ENCODE measurements around the gene DHRS11.

DHRS11 gene

DNA sequence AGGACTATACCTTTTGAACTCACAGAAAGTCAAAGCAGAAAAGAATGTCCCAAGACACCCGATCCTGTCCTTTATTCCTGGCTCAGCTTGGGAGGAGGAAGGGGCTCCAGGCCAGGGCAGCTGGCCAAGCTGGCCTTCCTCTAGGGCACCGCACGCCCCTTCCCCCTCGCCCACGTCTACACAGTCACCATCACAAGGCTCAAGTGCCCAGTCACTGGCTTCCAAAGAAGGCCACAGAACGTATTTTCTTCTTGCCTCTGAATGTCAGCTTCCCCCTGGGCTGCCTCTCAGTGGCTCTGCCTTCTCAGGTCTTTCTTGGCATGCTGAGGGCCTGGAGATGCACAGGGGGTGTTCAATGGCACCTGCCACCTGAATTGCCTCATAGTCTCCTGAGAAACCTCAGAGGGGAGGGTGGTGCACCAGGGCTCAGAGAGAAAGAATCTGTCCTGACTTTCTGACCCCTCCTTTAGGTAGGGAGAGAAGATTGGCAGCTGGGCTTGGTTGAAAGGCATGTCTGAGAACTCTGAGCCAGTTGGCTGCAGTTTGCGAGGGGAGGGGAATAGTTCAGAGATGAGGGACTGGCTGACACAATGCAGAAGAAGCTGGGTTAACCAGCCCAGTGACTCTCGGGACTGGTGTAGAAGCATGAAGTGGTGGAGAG lies 2.1 kb downstream of the DHRS11 start:
- no peak for DNase-seq (ENCODE audit: low read depth, low spot score)
- 0 out of 2 replicates have a peak, but pooled peaks cover 7% of the 10 kb centered on the region for H3K36me3 ChIP-seq (ENCODE audit: control insufficient read depth, insufficient read depth, low read length)
- peaks cover 2% of the 10 kb centered on the region; the same call in 1 of the 2 replicates for H3K4me1 ChIP-seq (ENCODE audit: control insufficient read depth, insufficient read depth, low read length)
- no peak overlapping the region for H3K4me3 ChIP-seq (ENCODE audit: low read length)
- H3K9me3 ChIP-seq (ENCODE audit: control insufficient read depth, insufficient read depth, low read length) = no peaks in the 10 kb centered on the region
- no CpG with 5 or more reads among the region's 8 CpGs for WGBS (ENCODE audit: insufficient coverage, insufficient read length)
- H3K27ac ChIP-seq (ENCODE audit: low read length) = no peak overlapping the region
- H3K27me3 ChIP-seq (ENCODE audit: control insufficient read depth, insufficient read depth, low read length) = no peaks in the 10 kb centered on the region

DNA sequence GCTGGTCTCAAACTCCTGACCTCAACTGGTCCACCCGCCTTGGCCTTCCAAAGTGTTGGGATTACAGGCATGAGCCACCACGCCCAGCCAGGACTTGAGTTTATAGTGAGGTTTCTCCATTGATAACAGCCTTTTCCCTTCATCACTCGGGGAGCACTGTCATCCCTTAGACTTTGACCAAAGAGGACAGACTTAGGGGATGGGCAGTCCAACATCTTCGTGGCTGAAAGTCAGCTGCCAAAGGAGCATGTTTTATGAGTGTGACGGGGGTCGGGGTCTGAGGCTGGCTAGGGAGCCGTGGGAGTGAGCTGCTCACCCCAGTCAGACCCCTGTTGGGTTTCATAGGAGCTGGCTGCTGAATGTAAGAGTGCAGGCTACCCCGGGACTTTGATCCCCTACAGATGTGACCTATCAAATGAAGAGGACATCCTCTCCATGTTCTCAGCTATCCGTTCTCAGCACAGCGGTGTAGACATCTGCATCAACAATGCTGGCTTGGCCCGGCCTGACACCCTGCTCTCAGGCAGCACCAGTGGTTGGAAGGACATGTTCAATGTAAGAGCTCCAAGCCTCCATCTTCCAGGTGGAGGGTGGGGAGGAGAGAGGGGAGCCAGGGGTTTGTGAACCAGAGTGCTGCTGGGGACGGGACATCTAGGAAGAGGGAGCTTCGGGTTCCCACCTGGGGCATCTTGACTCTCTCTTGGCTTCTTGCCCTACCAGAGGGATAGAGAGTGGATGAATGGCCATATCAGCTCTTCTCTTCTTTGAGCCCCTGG lies 3.1 kb downstream of the DHRS11 start:
- DNase-seq (ENCODE audit: low read depth, low spot score) = no peak
- H3K27ac ChIP-seq (ENCODE audit: low read length) = no peak overlapping the region
- peaks cover 2% of the 10 kb centered on the region; the same call in 1 of the 2 replicates for H3K4me1 ChIP-seq (ENCODE audit: control insufficient read depth, insufficient read depth, low read length)
- H3K36me3 ChIP-seq (ENCODE audit: control insufficient read depth, insufficient read depth, low read length) = 0 out of 2 replicates have a peak, but pooled peaks cover 7% of the 10 kb centered on the region
- H3K4me3 ChIP-seq (ENCODE audit: low read length) = no peak overlapping the region
- H3K9me3 ChIP-seq (ENCODE audit: control insufficient read depth, insufficient read depth, low read length) = no peaks in the 10 kb centered on the region
- no CpG with 5 or more reads among the region's 13 CpGs for WGBS (ENCODE audit: insufficient coverage, insufficient read length)
- no peaks in the 10 kb centered on the region for H3K27me3 ChIP-seq (ENCODE audit: control insufficient read depth, insufficient read depth, low read length)

DNA sequence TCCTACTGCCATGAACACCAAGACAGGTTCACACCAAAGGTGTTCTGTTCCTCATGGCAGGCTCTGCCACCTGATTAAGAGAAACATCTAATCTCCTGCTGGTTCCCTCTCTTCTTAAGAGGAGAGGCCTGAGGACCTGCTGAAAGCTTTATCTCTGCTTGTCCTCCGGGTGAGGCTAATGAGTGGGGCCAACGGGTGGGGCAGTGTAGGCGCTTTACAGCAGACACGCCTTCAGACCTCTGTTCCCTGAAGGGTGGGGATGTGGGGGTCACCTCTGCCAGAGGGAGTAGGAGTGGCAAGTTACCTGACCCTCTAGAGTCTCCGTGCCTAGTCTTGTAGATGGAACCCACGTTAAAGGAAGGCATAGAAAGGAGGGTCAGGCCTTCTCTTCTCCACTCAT lies 5.5 kb downstream of the DHRS11 start:
- DNase-seq (ENCODE audit: low read depth, low spot score) = no peak
- WGBS (ENCODE audit: insufficient coverage, insufficient read length) = no CpG with 5 or more reads among the region's 6 CpGs
- no peak overlapping the region for H3K4me3 ChIP-seq (ENCODE audit: low read length)

DNA sequence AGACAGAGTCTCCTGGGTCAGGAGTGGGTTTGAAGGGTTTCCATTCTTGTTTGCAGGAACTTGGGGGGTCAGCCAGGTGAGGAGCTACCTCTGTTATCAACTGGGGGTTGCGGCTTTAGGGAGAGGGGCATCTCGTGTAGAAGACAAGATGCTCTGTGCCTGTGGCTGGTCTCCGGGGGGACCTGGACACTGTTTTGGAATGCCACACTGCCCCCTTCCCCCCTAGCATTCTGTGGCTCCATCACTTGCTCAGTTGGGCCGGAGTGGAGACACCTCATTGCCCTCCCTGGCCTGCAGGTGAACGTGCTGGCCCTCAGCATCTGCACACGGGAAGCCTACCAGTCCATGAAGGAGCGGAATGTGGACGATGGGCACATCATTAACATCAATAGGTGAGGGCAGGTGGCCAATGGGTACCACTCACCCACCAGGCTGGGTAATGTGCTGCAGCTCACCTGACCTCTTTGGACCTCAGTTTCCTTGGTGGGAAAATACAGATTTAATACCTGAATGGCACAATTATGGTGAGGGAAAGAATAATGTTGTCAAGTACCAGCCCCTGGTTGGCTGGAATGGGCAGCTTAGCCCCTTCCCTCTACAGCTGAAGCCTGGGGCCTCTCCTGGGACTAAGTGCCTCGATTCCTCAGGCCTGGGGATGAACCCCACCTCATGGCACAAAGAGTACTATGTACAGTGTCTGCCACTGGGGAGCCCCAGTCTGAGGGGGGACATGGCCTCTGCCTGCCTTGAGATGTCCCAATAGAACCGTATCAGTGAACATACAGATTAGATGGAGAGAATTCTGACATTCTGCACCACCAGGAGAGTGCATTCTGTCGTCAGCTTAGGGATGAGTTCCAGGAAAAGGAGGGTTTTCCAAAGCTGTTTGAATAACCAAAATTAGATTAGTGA lies 6.4 kb downstream of the DHRS11 start:
- H3K4me3 ChIP-seq (ENCODE audit: low read length) = no peak overlapping the region
- H3K27me3 ChIP-seq (ENCODE audit: control insufficient read depth, insufficient read depth, low read length) = no peaks in the 10 kb centered on the region
- DNase-seq (ENCODE audit: low read depth, low spot score) = no peak
- H3K27ac ChIP-seq (ENCODE audit: low read length) = no peak overlapping the region
- WGBS (ENCODE audit: insufficient coverage, insufficient read length) = no CpG with 5 or more reads among the region's 11 CpGs
- 0 out of 2 replicates have a peak, but pooled peaks cover 7% of the 10 kb centered on the region for H3K36me3 ChIP-seq (ENCODE audit: control insufficient read depth, insufficient read depth, low read length)
- peaks cover 4% of the 10 kb centered on the region; the same call in 1 of the 2 replicates for H3K4me1 ChIP-seq (ENCODE audit: control insufficient read depth, insufficient read depth, low read length)
- no peaks in the 10 kb centered on the region for H3K9me3 ChIP-seq (ENCODE audit: control insufficient read depth, insufficient read depth, low read length)

More for the DNA sequence above, 5.5 kb downstream of the DHRS11 start:
- Histone ChIP-seq H3K9me3 (ENCODE audit: control insufficient read depth, insufficient read depth, low read length) (no peaks in the 10 kb centered on the region), H3K27me3 (ENCODE audit: control insufficient read depth, insufficient read depth, low read length) (no peaks in the 10 kb centered on the region), H3K36me3 (ENCODE audit: control insufficient read depth, insufficient read depth, low read length) (0 out of 2 replicates have a peak, but pooled peaks cover 7% of the 10 kb centered on the region), H3K27ac (ENCODE audit: low read length) (no peak overlapping the region), H3K4me1 (ENCODE audit: control insufficient read depth, insufficient read depth, low read length) (peaks cover 4% of the 10 kb centered on the region; the same call in 1 of the 2 replicates)

DNA sequence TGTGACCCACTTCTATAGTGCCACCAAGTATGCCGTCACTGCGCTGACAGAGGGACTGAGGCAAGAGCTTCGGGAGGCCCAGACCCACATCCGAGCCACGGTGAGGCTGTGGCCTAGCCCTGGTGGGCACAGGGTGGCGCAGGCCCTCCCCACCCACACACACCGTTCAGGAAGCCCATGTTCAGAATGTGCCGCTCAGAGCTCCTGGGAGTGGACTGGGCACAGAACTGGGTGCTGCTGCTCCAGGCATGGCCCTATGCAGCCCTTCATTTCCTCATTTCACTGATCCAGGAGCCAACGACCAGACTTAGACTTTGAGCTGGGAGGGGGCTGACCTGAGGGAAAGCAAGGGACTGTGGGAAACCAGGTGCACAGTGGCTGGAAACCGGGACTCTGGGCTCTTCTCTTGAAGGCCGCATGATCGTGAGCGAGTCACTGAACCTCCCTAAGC lies 7.3 kb downstream of the DHRS11 start:
- no peak for DNase-seq (ENCODE audit: low read depth, low spot score)
- no CpG with 5 or more reads among the region's 13 CpGs for WGBS (ENCODE audit: insufficient coverage, insufficient read length)
- Histone ChIP-seq H3K27me3 (ENCODE audit: control insufficient read depth, insufficient read depth, low read length) (no peaks in the 10 kb centered on the region), H3K4me1 (ENCODE audit: control insufficient read depth, insufficient read depth, low read length) (0 out of 2 replicates have a peak, but pooled peaks cover 2% of the 10 kb centered on the region), H3K4me3 (ENCODE audit: low read length) (no peak overlapping the region), H3K27ac (ENCODE audit: low read length) (no peak overlapping the region), H3K9me3 (ENCODE audit: control insufficient read depth, insufficient read depth, low read length) (no peaks in the 10 kb centered on the region), H3K36me3 (ENCODE audit: control insufficient read depth, insufficient read depth, low read length) (0 out of 2 replicates have a peak, but pooled peaks cover 7% of the 10 kb centered on the region)

DNA sequence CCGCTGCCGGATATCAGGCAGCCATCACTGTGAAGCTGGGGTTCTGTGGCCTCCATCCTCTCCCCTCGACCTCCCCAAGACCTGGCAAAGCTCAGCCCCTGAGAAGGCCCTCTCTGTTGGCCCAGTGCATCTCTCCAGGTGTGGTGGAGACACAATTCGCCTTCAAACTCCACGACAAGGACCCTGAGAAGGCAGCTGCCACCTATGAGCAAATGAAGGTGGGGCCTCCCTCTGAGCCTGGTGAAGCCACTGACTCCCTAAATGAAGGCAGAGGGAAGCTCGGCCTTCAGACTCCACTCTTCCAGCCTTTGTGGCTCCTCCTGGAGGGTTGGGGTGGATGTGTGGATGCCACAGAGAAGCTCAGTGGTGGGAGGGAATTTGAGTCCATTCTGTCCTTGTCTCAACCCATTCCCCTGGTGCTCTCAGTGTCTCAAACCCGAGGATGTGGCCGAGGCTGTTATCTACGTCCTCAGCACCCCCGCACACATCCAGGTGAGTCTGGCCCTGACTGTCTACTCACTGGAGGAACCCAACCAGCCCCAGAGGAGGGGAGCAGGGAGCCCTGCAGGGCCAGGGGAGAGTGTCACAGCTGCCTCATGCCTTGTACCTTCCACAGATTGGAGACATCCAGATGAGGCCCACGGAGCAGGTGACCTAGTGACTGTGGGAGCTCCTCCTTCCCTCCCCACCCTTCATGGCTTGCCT lies 8.0 kb downstream of the DHRS11 start:
- WGBS (ENCODE audit: insufficient coverage, insufficient read length) = no CpG with 5 or more reads among the region's 11 CpGs
- no peaks in the 10 kb centered on the region for H3K27me3 ChIP-seq (ENCODE audit: control insufficient read depth, insufficient read depth, low read length)
- H3K9me3 ChIP-seq (ENCODE audit: control insufficient read depth, insufficient read depth, low read length) = no peaks in the 10 kb centered on the region
- H3K27ac ChIP-seq (ENCODE audit: low read length) = no peak overlapping the region
- 0 out of 2 replicates have a peak, but pooled peaks cover 7% of the 10 kb centered on the region for H3K36me3 ChIP-seq (ENCODE audit: control insufficient read depth, insufficient read depth, low read length)
- H3K4me3 ChIP-seq (ENCODE audit: low read length) = no peak overlapping the region
- DNase-seq (ENCODE audit: low read depth, low spot score) = no peak
- H3K4me1 ChIP-seq (ENCODE audit: control insufficient read depth, insufficient read depth, low read length) = 0 out of 2 replicates have a peak, but pooled peaks cover 2% of the 10 kb centered on the region

DNA sequence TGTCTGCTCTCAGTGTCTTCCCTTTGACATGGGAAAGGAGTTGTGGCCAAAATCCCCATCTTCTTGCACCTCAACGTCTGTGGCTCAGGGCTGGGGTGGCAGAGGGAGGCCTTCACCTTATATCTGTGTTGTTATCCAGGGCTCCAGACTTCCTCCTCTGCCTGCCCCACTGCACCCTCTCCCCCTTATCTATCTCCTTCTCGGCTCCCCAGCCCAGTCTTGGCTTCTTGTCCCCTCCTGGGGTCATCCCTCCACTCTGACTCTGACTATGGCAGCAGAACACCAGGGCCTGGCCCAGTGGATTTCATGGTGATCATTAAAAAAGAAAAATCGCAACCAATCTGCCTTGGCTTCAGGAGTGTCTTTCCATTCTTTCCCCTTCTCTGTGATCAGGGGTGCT lies 8.8 kb downstream of the DHRS11 start:
- Histone ChIP-seq H3K27ac (ENCODE audit: low read length) (no peak overlapping the region), H3K27me3 (ENCODE audit: control insufficient read depth, insufficient read depth, low read length) (no peaks in the 10 kb centered on the region), H3K4me3 (ENCODE audit: low read length) (no peak overlapping the region), H3K9me3 (ENCODE audit: control insufficient read depth, insufficient read depth, low read length) (no peaks in the 10 kb centered on the region), H3K36me3 (ENCODE audit: control insufficient read depth, insufficient read depth, low read length) (0 out of 2 replicates have a peak, but pooled peaks cover 7% of the 10 kb centered on the region), H3K4me1 (ENCODE audit: control insufficient read depth, insufficient read depth, low read length) (0 out of 2 replicates have a peak, but pooled peaks cover 2% of the 10 kb centered on the region)
- no peak for DNase-seq (ENCODE audit: low read depth, low spot score)
- WGBS (ENCODE audit: insufficient coverage, insufficient read length) = no CpG with 5 or more reads among the region's 3 CpGs

DNA sequence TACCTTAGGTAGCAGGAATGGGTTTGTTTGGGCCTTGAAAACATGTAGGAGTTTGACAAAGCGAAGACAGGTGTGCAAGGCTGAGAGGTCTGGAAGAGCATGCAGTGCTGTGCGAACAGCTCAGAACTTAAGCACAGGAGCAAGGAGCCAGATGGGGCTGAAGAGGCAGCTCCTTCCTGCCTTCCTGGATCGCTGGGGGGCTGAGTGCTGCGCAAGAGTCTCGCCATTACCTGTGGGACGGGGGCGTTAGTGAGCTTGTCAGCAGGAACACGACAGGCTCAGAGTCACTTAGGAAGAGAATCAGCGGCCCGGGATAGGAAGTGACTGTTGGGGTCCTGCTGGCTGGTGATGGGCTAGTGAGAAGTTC lies 9.2 kb downstream of the DHRS11 start:
- Histone ChIP-seq H3K27ac (ENCODE audit: low read length) (no peak overlapping the region), H3K27me3 (ENCODE audit: control insufficient read depth, insufficient read depth, low read length) (no peaks in the 10 kb centered on the region), H3K4me1 (ENCODE audit: control insufficient read depth, insufficient read depth, low read length) (0 out of 2 replicates have a peak, but pooled peaks cover 2% of the 10 kb centered on the region), H3K9me3 (ENCODE audit: control insufficient read depth, insufficient read depth, low read length) (no peaks in the 10 kb centered on the region), H3K4me3 (ENCODE audit: low read length) (peak overlapping the region; percentile 70; the same call in 1 of the 2 replicates), H3K36me3 (ENCODE audit: control insufficient read depth, insufficient read depth, low read length) (0 out of 2 replicates have a peak, but pooled peaks cover 7% of the 10 kb centered on the region)
- WGBS (ENCODE audit: insufficient coverage, insufficient read length) = no CpG with 5 or more reads among the region's 10 CpGs
- no peak for DNase-seq (ENCODE audit: low read depth, low spot score)

DNA sequence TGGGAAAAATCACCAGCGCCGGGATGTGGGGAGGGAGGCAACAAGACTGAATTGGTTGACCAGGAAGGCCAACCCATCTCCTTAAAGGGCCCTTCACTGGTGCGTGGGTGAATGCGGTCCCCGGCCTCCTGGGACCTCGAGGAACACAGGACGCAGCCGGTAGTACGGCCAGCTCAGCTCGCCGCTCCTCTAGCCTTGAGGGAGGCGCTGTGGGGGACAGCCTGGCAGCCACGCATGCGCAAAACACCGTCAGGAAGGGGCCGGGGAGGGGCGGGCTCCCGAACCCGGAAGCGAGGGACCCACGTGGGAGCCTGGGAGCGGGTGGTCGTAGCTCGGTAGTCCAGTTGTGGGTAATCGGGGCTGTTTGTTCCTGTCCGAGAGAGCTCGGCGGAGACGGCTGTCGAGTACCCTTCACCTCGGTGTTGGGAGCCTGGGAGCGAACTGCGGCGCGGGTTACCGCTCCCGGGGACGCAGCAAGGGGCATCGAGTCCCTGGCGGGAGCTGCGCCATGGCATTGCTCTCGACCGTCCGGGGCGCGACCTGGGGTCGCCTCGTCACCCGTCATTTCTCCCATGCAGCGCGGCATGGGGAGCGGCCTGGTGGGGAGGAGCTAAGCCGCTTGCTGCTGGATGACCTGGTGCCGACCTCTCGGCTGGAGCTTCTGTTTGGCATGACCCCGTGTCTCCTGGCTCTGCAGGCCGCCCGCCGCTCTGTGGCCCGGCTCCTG lies 9.8 kb downstream of the DHRS11 start, which contains the start of gene MRM1:
MRM1 (plus strand) TSS at position 281 of the 727 bp plus-strand sequence; CDS start at position 509, 228 bp downstream.
- H3K4me3 ChIP-seq (ENCODE audit: low read length) = peak within 1 kb of the TSS; percentile 70
- 0 out of 2 replicates have a peak, but pooled peaks cover 2% of the 10 kb centered on the region for H3K4me1 ChIP-seq (ENCODE audit: control insufficient read depth, insufficient read depth, low read length)
- H3K9me3 ChIP-seq (ENCODE audit: control insufficient read depth, insufficient read depth, low read length) = no peaks in the 10 kb centered on the region
- no peak for DNase-seq (ENCODE audit: low read depth, low spot score)
- H3K27me3 ChIP-seq (ENCODE audit: control insufficient read depth, insufficient read depth, low read length) = no peaks in the 10 kb centered on the region
- no peak within 1 kb of the TSS for H3K27ac ChIP-seq (ENCODE audit: low read length)
- no CpG with 5 or more reads among the region's 60 CpGs for WGBS (ENCODE audit: insufficient coverage, insufficient read length)
- 0 out of 2 replicates have a peak, but pooled peaks cover 7% of the 10 kb centered on the region for H3K36me3 ChIP-seq (ENCODE audit: control insufficient read depth, insufficient read depth, low read length)

Measured in iPS DF 6.9 (cell line).